ENCODE data around the gene LRRC36.
"Not testable (repeated sequence)": the region's sequence is repeated elsewhere in the genome, so short reads cannot be mapped to it uniquely, and the experiment has no call there.

The LRRC36 gene

GRCh38 chr16:67405336-67405735, 78.7 kb downstream of the LRRC36 start:
- DNase-seq = no peak

- DNase-seq = no peak
Measured at GRCh38 chr16:67406111-67406971, 79.7 kb downstream of the LRRC36 start.

- DNase-seq = no peak
Measured at GRCh38 chr16:67407176-67407787, 80.7 kb downstream of the LRRC36 start.

- no peak for DNase-seq
Measured at GRCh38 chr16:67407788-67408452, 81.3 kb downstream of the LRRC36 start.

GRCh38 chr16:67409631-67410030, 83.0 kb downstream of the LRRC36 start:
- DNase-seq = no peak

- DNase-seq = no peak
Measured at GRCh38 chr16:67411339-67411738, 84.7 kb downstream of the LRRC36 start.

- DNase-seq = no peak
Measured at GRCh38 chr16:67412294-67412693, 85.7 kb downstream of the LRRC36 start.

GRCh38 chr16:67413978-67414911, 87.6 kb downstream of the LRRC36 start:
- DNase-seq = no peak

GRCh38 chr16:67415421-67415820, 88.8 kb downstream of the LRRC36 start:
- DNase-seq = not testable (repeated sequence)

- peak; percentile 39 for DNase-seq
Measured at GRCh38 chr16:67415872-67416793, 89.5 kb downstream of the LRRC36 start, which contains the start of gene ZDHHC1. TSS of gene ZDHHC1 (minus strand) at chr16:67416477. CDS start at chr16:67407775, 8,702 bp downstream.

- no peak for DNase-seq
Measured at GRCh38 chr16:67417333-67418061, 90.9 kb downstream of the LRRC36 start.

- no peak for DNase-seq
Measured at GRCh38 chr16:67419502-67419901, 92.9 kb downstream of the LRRC36 start.

GRCh38 chr16:67419931-67420330, 93.3 kb downstream of the LRRC36 start:
- no peak for DNase-seq

- DNase-seq = no peak
Measured at GRCh38 chr16:67421030-67421429, 94.4 kb downstream of the LRRC36 start.

- no peak for DNase-seq
Measured at GRCh38 chr16:67423015-67423414, 96.4 kb downstream of the LRRC36 start.

GRCh38 chr16:67423611-67424260, 97.1 kb downstream of the LRRC36 start:
- DNase-seq = no peak

- DNase-seq = no peak
Measured at GRCh38 chr16:67424261-67424615, 97.6 kb downstream of the LRRC36 start.

- no peak for DNase-seq
Measured at GRCh38 chr16:67425061-67425460, 98.4 kb downstream of the LRRC36 start.

GRCh38 chr16:67425580-67425979, 99.0 kb downstream of the LRRC36 start:
- DNase-seq = no peak

- no peak for DNase-seq
Measured at GRCh38 chr16:67426022-67426421, 99.4 kb downstream of the LRRC36 start.

Measured in NCI-H510A treated with DMSO at 0.1 percent for 48 hours (cell line).